Left ventricle myocardium inferior (tissue), 1 donor: Measurements from ENCODE around the gene MACC1. TPM values are rescaled to one million over a fixed set of nuclear protein-coding genes. Genes with fewer than 3 reads are reported as not detected.

Experiments used
- DNase-seq: peaks from one replicate; pipeline ENCODE4 v3.0.0-alpha.2; 2020
- H3K27ac ChIP-seq: fragments of 200-600 bp; replicated peaks from 2 replicates; pipeline ENCODE4 v1.8.0; 2021
- H3K27me3 ChIP-seq: fragments of 200-600 bp; 2 replicates; pipeline ENCODE4 v1.8.0; 2021; ENCODE audit warnings: low read depth
- H3K36me3 ChIP-seq: fragments of 200-600 bp; 2 replicates; pipeline ENCODE4 v1.8.0; 2021
- H3K4me1 ChIP-seq: fragments of 200-600 bp; 2 replicates; pipeline ENCODE4 v1.8.0; 2021
- H3K4me3 ChIP-seq: fragments of 200-600 bp; 2 replicates; pipeline ENCODE4 v1.8.0; 2021; ENCODE audit warnings: mild to moderate bottlenecking, moderate library complexity
- H3K9me3 ChIP-seq: fragments of 200-600 bp; replicated peaks from 2 replicates; pipeline ENCODE4 v1.8.0; 2021
- CTCF ChIP-seq: fragments of 200-600 bp; IDR thresholded peaks from 2 replicates; pipeline ENCODE4 v1.8.0; 2021; ENCODE audit warnings: antibody characterized with exemption, mild to moderate bottlenecking, borderline replicate concordance
- intact Hi-C: fragments of 100-400 bp; cut with micrococcal nuclease; formaldehyde crosslinking; loops from one replicate; pipeline ENCODE4 v1.11.0; 2022
- total RNA-seq: library from RNA; stranded (reverse); fragmentation: NEBNext Ultra II Directional; extraction: Animal tissue kit (Norgen Biotek cat#: 25700); gene quantifications from one replicate; pipeline ENCODE4 v1.2.1, GENCODE V29; 2021
- donor health status: DM: no; HTN: yes; CAD: no; lungs with severe emphysema.

The MACC1 gene
- total RNA-seq, 1 donor from 2014 or later, result 0.03 TPM

GRCh38 chr7:20170633-20171032, 46.6 kb downstream of the MACC1 start:
- DNase-seq, result no peak
- H3K27me3 ChIP-seq, result peaks cover 4% of the 10 kb centered on the region
- no peaks in the 10 kb centered on the region for H3K36me3 ChIP-seq
- no peak overlapping the region for H3K4me3 ChIP-seq
- H3K27ac ChIP-seq, result no peak overlapping the region
- intact Hi-C loops, result no loop called here
- H3K4me1 ChIP-seq, result no peaks in the 10 kb centered on the region
- TF ChIP-seq CTCF, result no peak
- H3K9me3 ChIP-seq, result no peaks in the 10 kb centered on the region

- intact Hi-C loops, result no loop called here
- Histone ChIP-seq H3K4me1 (no peaks in the 10 kb centered on the region), H3K27me3 (no peaks in the 10 kb centered on the region), H3K9me3 (no peaks in the 10 kb centered on the region), H3K36me3 (no peaks in the 10 kb centered on the region), H3K27ac (no peak overlapping the region), H3K4me3 (no peak overlapping the region)
- DNase-seq, result no peak
- no peak for TF ChIP-seq CTCF
Measured at GRCh38 chr7:20165146-20165510, 52.1 kb downstream of the MACC1 start.

GRCh38 chr7:20164425-20165145, 52.6 kb downstream of the MACC1 start:
- intact Hi-C loops, result no loop called here
- no peaks in the 10 kb centered on the region for H3K27me3 ChIP-seq
- no peak overlapping the region for H3K4me3 ChIP-seq
- H3K36me3 ChIP-seq, result no peaks in the 10 kb centered on the region
- no peaks in the 10 kb centered on the region for H3K9me3 ChIP-seq
- DNase-seq, result no peak
- no peak overlapping the region for H3K27ac ChIP-seq
- no peak for TF ChIP-seq CTCF
- H3K4me1 ChIP-seq, result no peaks in the 10 kb centered on the region

GRCh38 chr7:20162665-20163064, 54.5 kb downstream of the MACC1 start:
- Histone ChIP-seq H3K9me3 (no peaks in the 10 kb centered on the region), H3K27ac (no peak overlapping the region), H3K4me1 (no peaks in the 10 kb centered on the region), H3K27me3 (no peaks in the 10 kb centered on the region), H3K4me3 (no peak overlapping the region), H3K36me3 (no peaks in the 10 kb centered on the region)
- intact Hi-C loops, result no loop called here
- no peak for DNase-seq
- TF ChIP-seq CTCF, result no peak

GRCh38 chr7:20159226-20159747, 57.9 kb downstream of the MACC1 start:
- H3K4me1 ChIP-seq, result no peaks in the 10 kb centered on the region
- no peak overlapping the region for H3K4me3 ChIP-seq
- DNase-seq, result no peak
- H3K27ac ChIP-seq, result no peak overlapping the region
- no peaks in the 10 kb centered on the region for H3K36me3 ChIP-seq
- H3K9me3 ChIP-seq, result no peaks in the 10 kb centered on the region
- H3K27me3 ChIP-seq, result no peaks in the 10 kb centered on the region
- no peak for TF ChIP-seq CTCF
- intact Hi-C loops, result loop anchor here (5.0 kb wide), 1 partner anchor 438 kb away; no protein-coding TSS in a partner anchor
